ENCODE measurements around the gene ROBO4.

Gene ROBO4

DNA sequence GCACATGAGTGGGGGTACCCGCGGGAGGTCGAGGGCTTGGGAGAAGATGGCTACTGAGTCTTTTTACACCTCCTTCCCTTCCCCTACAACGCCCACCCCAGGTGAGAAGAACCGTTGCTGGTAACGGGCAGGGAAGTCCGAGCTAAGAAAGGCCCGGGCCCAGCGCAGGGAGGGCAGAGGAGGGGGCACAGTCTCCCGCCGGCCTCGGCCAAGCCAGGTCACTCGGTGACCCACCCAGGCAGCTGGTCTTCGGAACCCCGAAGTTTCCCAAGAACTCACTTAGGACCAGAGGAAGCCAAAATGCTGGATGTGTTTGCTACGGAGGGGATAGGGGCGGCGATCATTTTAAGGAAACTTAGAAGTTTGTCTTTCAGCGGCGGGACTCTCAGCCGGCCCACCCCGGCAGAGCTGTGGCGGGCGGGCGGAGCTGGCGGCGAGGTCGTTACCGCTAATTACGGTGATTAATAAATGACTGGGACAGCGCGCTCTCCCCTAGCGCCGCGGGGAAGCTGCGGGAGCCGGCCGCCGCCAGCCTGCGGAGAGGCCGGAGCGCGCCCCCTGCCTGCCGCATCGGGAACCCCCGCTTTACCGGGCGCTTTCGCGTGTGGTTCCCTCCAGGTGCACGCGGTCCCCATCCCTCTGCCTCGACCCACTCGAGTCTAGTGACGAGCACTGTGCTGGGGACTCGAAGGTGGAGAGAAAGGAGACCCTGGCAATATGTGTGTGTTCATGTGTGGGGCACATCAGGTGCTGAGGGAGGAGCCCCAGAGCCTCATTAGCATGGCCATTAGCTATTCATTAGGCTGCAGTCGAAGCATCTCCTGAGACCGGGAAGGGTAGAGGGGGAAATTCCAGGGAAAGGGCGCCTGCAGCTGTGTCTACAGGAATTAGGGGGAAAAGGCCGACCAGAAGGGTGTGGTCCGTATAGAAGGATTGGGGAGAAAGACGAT is 31.5 kb downstream of the ROBO4 start:
- H3K27me3 ChIP-seq (ENCODE audit: insufficient read depth, insufficient read length): peaks cover 93% of the 10 kb centered on the region
- peak overlapping the region; percentile 39 for H3K4me3 ChIP-seq (ENCODE audit: insufficient read length, low read depth)
- TF ChIP-seq YY1 (IDR thresholded peaks at IDR 0.05; ENCODE audit: insufficient read depth, insufficient read length) (no peak), ZNF274 (IDR thresholded peaks at IDR 0.05; ENCODE audit: low read depth, low read length) (no peak), SUZ12 (IDR thresholded peaks at IDR 0.05; ENCODE audit: extremely low read depth, insufficient read depth, insufficient read length) (no peak)
- peak overlapping the region; percentile 56 for H3K9ac ChIP-seq (ENCODE audit: insufficient read length, low read depth)
- peak; percentile 32 for DNase-seq (ENCODE audit: low read depth, low spot score)
- no peaks in the 10 kb centered on the region for H3K36me3 ChIP-seq (ENCODE audit: insufficient read depth, insufficient read length, low read length)
- H3K4me1 ChIP-seq (ENCODE audit: insufficient read depth, insufficient read length): peaks cover 1% of the 10 kb centered on the region
- H3K9me3 ChIP-seq (ENCODE audit: insufficient read depth, low read length): peaks cover 3% of the 10 kb centered on the region; the same call in 1 of the 2 replicates

DNA sequence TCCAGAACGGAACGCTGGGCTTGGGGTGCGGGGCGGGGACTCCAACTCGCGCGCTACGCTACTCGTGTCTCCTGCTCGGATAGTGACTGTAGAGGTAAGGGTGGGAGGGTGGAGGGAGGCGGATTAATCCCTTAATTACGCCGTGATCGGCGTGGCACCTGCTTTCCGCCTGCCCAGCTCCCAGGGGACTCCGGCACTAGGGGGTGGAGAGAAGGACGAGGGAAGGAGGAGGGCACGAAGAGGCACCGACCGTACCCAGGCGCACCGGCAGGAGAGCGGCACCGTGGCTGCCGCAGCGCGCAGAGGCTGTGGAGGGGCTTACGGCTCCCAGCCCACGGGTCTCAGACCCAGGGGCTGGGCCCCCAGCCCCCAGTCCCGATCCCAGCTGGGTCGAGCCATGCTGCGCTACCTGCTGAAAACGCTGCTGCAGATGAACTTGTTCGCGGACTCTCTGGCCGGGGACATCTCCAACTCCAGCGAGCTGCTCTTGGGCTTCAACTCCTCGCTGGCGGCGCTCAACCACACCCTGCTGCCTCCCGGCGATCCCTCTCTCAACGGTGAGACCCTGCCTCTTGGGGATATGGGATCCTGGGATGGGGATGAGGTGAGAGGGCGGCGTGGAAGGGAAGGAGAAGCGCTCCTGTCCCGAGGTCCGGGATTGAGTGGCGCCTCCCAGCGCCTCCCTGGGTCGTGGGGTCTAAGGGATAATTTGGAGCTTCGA is 32.3 kb downstream of the ROBO4 start, which contains the start of gene ROBO3:
Gene ROBO3 (plus strand): TSS at position 252 of the 721 bp plus-strand sequence. CDS start 146 bp downstream, at position 398.
- Histone ChIP-seq H3K9me3 (ENCODE audit: insufficient read depth, low read length) (peaks cover 3% of the 10 kb centered on the region; the same call in 1 of the 2 replicates), H3K4me1 (ENCODE audit: insufficient read depth, insufficient read length) (peaks cover 1% of the 10 kb centered on the region), H3K36me3 (ENCODE audit: insufficient read depth, insufficient read length, low read length) (no peaks in the 10 kb centered on the region), H3K9ac (ENCODE audit: insufficient read length, low read depth) (peak within 1 kb of the TSS; percentile 56), H3K4me3 (ENCODE audit: insufficient read length, low read depth) (peak within 1 kb of the TSS; percentile 39), H3K27me3 (ENCODE audit: insufficient read depth, insufficient read length) (peaks cover 92% of the 10 kb centered on the region)
- DNase-seq (ENCODE audit: low read depth, low spot score): no peak
- TF ChIP-seq SUZ12 (IDR thresholded peaks at IDR 0.05; ENCODE audit: extremely low read depth, insufficient read depth, insufficient read length): peak; percentile 89
- no peak for TF ChIP-seq ZNF274 (IDR thresholded peaks at IDR 0.05; ENCODE audit: low read depth, low read length)

DNA sequence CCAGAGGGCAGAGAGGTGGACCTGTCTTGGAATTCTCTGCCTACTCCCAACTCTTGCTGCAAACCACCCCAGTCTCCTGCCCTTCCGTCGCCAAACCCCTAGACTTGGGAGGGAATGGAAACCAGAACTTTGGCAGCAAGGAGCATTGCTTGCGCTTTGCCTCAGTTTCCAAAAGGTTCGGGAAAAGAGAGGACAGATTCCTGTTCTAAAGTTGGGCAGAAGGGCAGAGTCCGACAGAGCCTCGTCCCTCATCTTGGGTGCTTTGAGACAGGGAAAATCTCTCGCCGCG is 32.8 kb downstream of the ROBO4 start:
- TF ChIP-seq SUZ12 (IDR thresholded peaks at IDR 0.05; ENCODE audit: extremely low read depth, insufficient read depth, insufficient read length) (no peak), ZNF274 (IDR thresholded peaks at IDR 0.05; ENCODE audit: low read depth, low read length) (no peak), YY1 (IDR thresholded peaks at IDR 0.05; ENCODE audit: insufficient read depth, insufficient read length) (no peak)
- H3K4me3 ChIP-seq (ENCODE audit: insufficient read length, low read depth): no peak overlapping the region
- DNase-seq (ENCODE audit: low read depth, low spot score): no peak
- peak overlapping the region; percentile 56 for H3K9ac ChIP-seq (ENCODE audit: insufficient read length, low read depth)
- peaks cover 1% of the 10 kb centered on the region for H3K4me1 ChIP-seq (ENCODE audit: insufficient read depth, insufficient read length)
- H3K27me3 ChIP-seq (ENCODE audit: insufficient read depth, insufficient read length): peaks cover 87% of the 10 kb centered on the region
- peaks cover 3% of the 10 kb centered on the region; the same call in 1 of the 2 replicates for H3K9me3 ChIP-seq (ENCODE audit: insufficient read depth, low read length)
- H3K36me3 ChIP-seq (ENCODE audit: insufficient read depth, insufficient read length, low read length): no peaks in the 10 kb centered on the region

GRCh38 chr11:124864176-124864891 is 33.3 kb downstream of the ROBO4 start:
- H3K27me3 ChIP-seq (ENCODE audit: insufficient read depth, insufficient read length): peaks cover 82% of the 10 kb centered on the region
- DNase-seq (ENCODE audit: low read depth, low spot score): no peak
- H3K9ac ChIP-seq (ENCODE audit: insufficient read length, low read depth): no peak overlapping the region
- peaks cover 3% of the 10 kb centered on the region; the same call in 1 of the 2 replicates for H3K9me3 ChIP-seq (ENCODE audit: insufficient read depth, low read length)
- H3K4me1 ChIP-seq (ENCODE audit: insufficient read depth, insufficient read length): peaks cover 1% of the 10 kb centered on the region
- no peak overlapping the region for H3K4me3 ChIP-seq (ENCODE audit: insufficient read length, low read depth)
- no peaks in the 10 kb centered on the region for H3K36me3 ChIP-seq (ENCODE audit: insufficient read depth, insufficient read length, low read length)
- TF ChIP-seq SUZ12 (IDR thresholded peaks at IDR 0.05; ENCODE audit: extremely low read depth, insufficient read depth, insufficient read length): no peak
- no peak for TF ChIP-seq YY1 (IDR thresholded peaks at IDR 0.05; ENCODE audit: insufficient read depth, insufficient read length)
- TF ChIP-seq ZNF274 (IDR thresholded peaks at IDR 0.05; ENCODE audit: low read depth, low read length): no peak

GRCh38 chr11:124863826-124864165 is 33.9 kb downstream of the ROBO4 start:
- Histone ChIP-seq H3K4me1 (ENCODE audit: insufficient read depth, insufficient read length) (peaks cover 1% of the 10 kb centered on the region), H3K9ac (ENCODE audit: insufficient read length, low read depth) (no peak overlapping the region), H3K27me3 (ENCODE audit: insufficient read depth, insufficient read length) (peaks cover 79% of the 10 kb centered on the region), H3K4me3 (ENCODE audit: insufficient read length, low read depth) (no peak overlapping the region), H3K36me3 (ENCODE audit: insufficient read depth, insufficient read length, low read length) (no peaks in the 10 kb centered on the region), H3K9me3 (ENCODE audit: insufficient read depth, low read length) (peaks cover 3% of the 10 kb centered on the region; the same call in 1 of the 2 replicates)
- TF ChIP-seq YY1 (IDR thresholded peaks at IDR 0.05; ENCODE audit: insufficient read depth, insufficient read length) (no peak), SUZ12 (IDR thresholded peaks at IDR 0.05; ENCODE audit: extremely low read depth, insufficient read depth, insufficient read length) (no peak), ZNF274 (IDR thresholded peaks at IDR 0.05; ENCODE audit: low read depth, low read length) (no peak)
- no peak for DNase-seq (ENCODE audit: low read depth, low spot score)

GRCh38 chr11:124863137-124863825 is 34.4 kb downstream of the ROBO4 start:
- Histone ChIP-seq H3K9ac (ENCODE audit: insufficient read length, low read depth) (no peak overlapping the region), H3K27me3 (ENCODE audit: insufficient read depth, insufficient read length) (peaks cover 74% of the 10 kb centered on the region), H3K4me3 (ENCODE audit: insufficient read length, low read depth) (no peak overlapping the region), H3K9me3 (ENCODE audit: insufficient read depth, low read length) (peaks cover 3% of the 10 kb centered on the region; the same call in 1 of the 2 replicates), H3K4me1 (ENCODE audit: insufficient read depth, insufficient read length) (peaks cover 1% of the 10 kb centered on the region), H3K36me3 (ENCODE audit: insufficient read depth, insufficient read length, low read length) (no peaks in the 10 kb centered on the region)
- no peak for DNase-seq (ENCODE audit: low read depth, low spot score)
- no peak for TF ChIP-seq ZNF274 (IDR thresholded peaks at IDR 0.05; ENCODE audit: low read depth, low read length)
- TF ChIP-seq SUZ12 (IDR thresholded peaks at IDR 0.05; ENCODE audit: extremely low read depth, insufficient read depth, insufficient read length): no peak
- TF ChIP-seq YY1 (IDR thresholded peaks at IDR 0.05; ENCODE audit: insufficient read depth, insufficient read length): no peak
